B cell (primary cell): ENCODE measurements around the gene ASCL5. TPM values are rescaled to one million over a fixed set of nuclear protein-coding genes. Genes with fewer than 3 reads are reported as not detected.

Experiments used
- ATAC-seq: fragments of 200-7000 bp; cut with Tn5 transposase; one replicate; pipeline ENCODE4 v1.10.0; 2021; ENCODE audit warnings: low read depth, mild to moderate bottlenecking, moderate number of reproducible peaks, moderate library complexity
- CTCF ChIA-PET: fragments of 350-600 bp; sonication (Branson Sonifier 250); formaldehyde crosslinking; loops from one replicate; lab custom pipeline; 2021; ENCODE audit warnings: antibody characterized with exemption, inconsistent platforms; lab: Charles Lee
- POLR2A ChIA-PET: fragments of 350-600 bp; sonication (Branson Sonifier 250); formaldehyde crosslinking; loops from one replicate; lab custom pipeline; 2021; ENCODE audit warnings: antibody characterized with exemption; lab: Charles Lee
- DNase-seq: peaks from one replicate; pipeline ENCODE4 v3.0.0; 2013
- H2AFZ ChIP-seq: 2 replicates; pipeline ENCODE4 v1.6.1; 2012; ENCODE audit warnings: mild to moderate bottlenecking, low read depth, low read length; ENCODE audit not compliant: insufficient read depth, poor library complexity, severe bottlenecking
- H3K27ac ChIP-seq, 2 donors: 1 replicate in 1 of 2; 2 replicates in 1 of 2; pipeline ENCODE4 v1.5.1; 2012 to 2013; ENCODE audit warnings: low read length in 2 of 2, mild to moderate bottlenecking in 2 of 2, moderate library complexity in 1 of 2
- H3K27me3 ChIP-seq, 4 experiments: fragments of 200-600 bp in 1 of 4; sonication (generic) in 1 of 4; replicated peaks in 1 of 4; 1 replicate in 2 of 4; 2 replicates in 2 of 4; pipeline versions ENCODE4 v1.6.1 to v1.7.0; 2013 to 2016; ENCODE audit warnings: low read length in 3 of 4, mild to moderate bottlenecking in 2 of 4, mixed read lengths in 1 of 4, moderate library complexity in 1 of 4; ENCODE audit not compliant: insufficient read depth in 4 of 4, control insufficient read depth in 3 of 4; ENCODE audit errors: control extremely low read depth in 1 of 4
- H3K36me3 ChIP-seq, 2 experiments: replicated peaks in 1 of 2; 1 replicate in 1 of 2; 2 replicates in 1 of 2; pipeline versions ENCODE4 v1.6.1 to v1.7.1; 2013; ENCODE audit warnings: low read length in 1 of 2; ENCODE audit not compliant: insufficient read depth in 2 of 2, control insufficient read depth in 1 of 2; ENCODE audit errors: control extremely low read depth in 1 of 2, extremely low read depth in 1 of 2
- H3K4me1 ChIP-seq, 2 donors: fragments of 200-600 bp in 1 of 2; sonication (generic) in 1 of 2; 1 replicate in 1 of 2; 2 replicates in 1 of 2; pipeline versions ENCODE4 v1.5.1 to v1.6.1; 2013 to 2017; ENCODE audit warnings: low read length in 2 of 2; ENCODE audit not compliant: control insufficient read depth in 2 of 2, insufficient read depth in 2 of 2
- H3K4me2 ChIP-seq: replicated peaks from 2 replicates; pipeline ENCODE3; 2012; ENCODE audit warnings: mild to moderate bottlenecking, low read depth, low read length; ENCODE audit not compliant: poor library complexity, severe bottlenecking
- H3K4me3 ChIP-seq, 5 experiments: fragments of 200-600 bp in 1 of 5; sonication (generic) in 1 of 5; 1 replicate in 3 of 5; 2 replicates in 2 of 5; pipeline versions ENCODE4 v1.5.1 to v1.7.0; 2011 to 2016; ENCODE audit warnings: low read length in 4 of 5, mild to moderate bottlenecking in 4 of 5, low read depth in 2 of 5, control low read depth in 1 of 5, moderate library complexity in 1 of 5; ENCODE audit not compliant: insufficient read depth in 1 of 5; ENCODE audit errors: control extremely low read depth in 1 of 5, extremely low read depth in 1 of 5
- H3K79me2 ChIP-seq: fragments of 200-600 bp; sonication (generic); one replicate; pipeline ENCODE4 v1.6.0; 2016; ENCODE audit warnings: low read length; ENCODE audit not compliant: control insufficient read depth, insufficient read depth
- H3K9ac ChIP-seq: fragments of 200-600 bp; sonication (generic); 2 replicates; pipeline ENCODE4 v1.6.1; 2017; ENCODE audit warnings: mild to moderate bottlenecking, low read length, moderate library complexity
- H3K9me3 ChIP-seq, 3 donors: one replicate each; pipeline versions ENCODE4 v1.6.1 to v1.7.1; 2013; ENCODE audit warnings: low read length in 2 of 3; ENCODE audit not compliant: control insufficient read depth in 2 of 3, insufficient read depth in 1 of 3; ENCODE audit errors: control extremely low read depth in 1 of 3
- H4K20me1 ChIP-seq: 2 replicates; pipeline ENCODE4 v1.6.0; 2012; ENCODE audit warnings: mild to moderate bottlenecking, low read length; ENCODE audit not compliant: insufficient read depth, control insufficient read depth, poor library complexity, severe bottlenecking
- H3K27ac Mint-ChIP-seq: one replicate; pipeline ENCODE4 v1.8.0; 2021; ENCODE audit warnings: mixed read lengths
- H3K27me3 Mint-ChIP-seq: one replicate; pipeline ENCODE4 v1.8.0; 2021; ENCODE audit warnings: mixed read lengths
- H3K4me1 Mint-ChIP-seq: one replicate; pipeline ENCODE4 v1.8.0; 2021; ENCODE audit warnings: mixed read lengths
- H3K4me3 Mint-ChIP-seq: one replicate; pipeline ENCODE4 v1.8.0; 2021; ENCODE audit warnings: mixed read lengths
- H3K9me3 Mint-ChIP-seq: one replicate; pipeline ENCODE4 v1.8.0; 2022; ENCODE audit warnings: mixed read lengths; ENCODE audit not compliant: insufficient read depth
- CTCF ChIP-seq: fragments of 200-600 bp; IDR thresholded peaks from one replicate; pipeline ENCODE4 v1.8.0; 2022; ENCODE audit warnings: antibody characterized with exemption, mild to moderate bottlenecking
- EZH2 ChIP-seq: IDR thresholded peaks from 2 replicates; pipeline ENCODE4 v1.6.1; 2012; ENCODE audit warnings: borderline replicate concordance, low read depth, mild to moderate bottlenecking, moderate library complexity, low read length; ENCODE audit not compliant: insufficient read depth, poor library complexity, severe bottlenecking
- WGBS: methylation state at CpG from one replicate; pipeline ENCODE4 v1.1.5; 2013; ENCODE audit warnings: missing lambda C conversion rate; ENCODE audit not compliant: insufficient coverage; 5-methylcytosine and 5-hydroxymethylcytosine counted together
- intact Hi-C: fragments of 100-400 bp; cut with micrococcal nuclease; formaldehyde crosslinking; loops from one replicate; pipeline ENCODE4 v1.10.0; 2022
- polyA plus RNA-seq: library from polyadenylated mRNA; depleted of rRNA; stranded (reverse); fragments of >200 nt; gene quantifications from 2 replicates; pipeline ENCODE4 v1.2.3, GENCODE V29; 2012
- total RNA-seq, 2 donors: library from RNA; stranded (reverse); fragments of 120-200 nt in 1 of 2; gene quantifications; 1 replicate in 1 of 2; 2 replicates in 1 of 2; pipeline versions ENCODE4 v1.2.3 to v1.2.4, GENCODE V29; 2013 to 2022

The ASCL5 gene
- total and polyA plus RNA-seq, 2 donors (not counting 1 experiment from before 2014, with no cell fraction given): not detected

GRCh38 chr1:201175820-201176500, 49.0 kb upstream of the ASCL5 start:
- no peak overlapping the region for H3K4me3 ChIP-seq
- POLR2A ChIA-PET: interaction anchor here (0.7 kb wide), 1 partner anchor 540 kb away, joined by 3 read pairs; no protein-coding TSS in a partner anchor
- H3K36me3 ChIP-seq: no peaks in the 10 kb centered on the region
- CTCF ChIA-PET: no interaction called here
- H4K20me1 ChIP-seq: no peaks in the 10 kb centered on the region
- DNase-seq (no peak), ATAC-seq (no peak)
- intact Hi-C loops: no loop called here
- H3K4me2 ChIP-seq: no peak overlapping the region
- WGBS: 96% methylated on average over 5 of the region's 7 CpGs
- Mint-ChIP-seq H3K4me1 (peaks cover 8% of the 10 kb centered on the region), H3K27ac (no peak overlapping the region), H3K4me3 (no peak overlapping the region), H3K27me3 (peaks cover 37% of the 10 kb centered on the region), H3K9me3 (peaks cover 4% of the 10 kb centered on the region)
- no peaks in the 10 kb centered on the region for H3K79me2 ChIP-seq
- no peak for TF ChIP-seq CTCF
- TF ChIP-seq EZH2: no peak
- peaks cover 3 to 4% (median 4%) of the 10 kb centered on the region in 3 donors for H3K9me3 ChIP-seq
- H2AFZ ChIP-seq: no peak overlapping the region
- H3K9ac ChIP-seq: no peak overlapping the region
- H3K27ac ChIP-seq: no peak overlapping the region
- H3K4me1 ChIP-seq: peaks cover 7 to 9% of the 10 kb centered on the region in 2 donors
- H3K27me3 ChIP-seq: peaks cover 0 to 49% (median 6%) of the 10 kb centered on the region in 4 experiments

GRCh38 chr1:201173736-201174135, 46.8 kb upstream of the ASCL5 start:
- Histone ChIP-seq H2AFZ (no peak overlapping the region), H3K4me3 (no peak overlapping the region), H4K20me1 (no peaks in the 10 kb centered on the region), H3K27me3 (peaks cover 0 to 42% (median 4%) of the 10 kb centered on the region in 4 experiments), H3K4me2 (no peak overlapping the region), H3K27ac (no peak overlapping the region), H3K79me2 (no peaks in the 10 kb centered on the region), H3K9me3 (peaks cover 0 to 3% (median 0%) of the 10 kb centered on the region in 3 donors), H3K36me3 (no peaks in the 10 kb centered on the region), H3K9ac (no peak overlapping the region), H3K4me1 (peaks cover 7 to 14% of the 10 kb centered on the region in 2 donors)
- WGBS: 100% methylated on average over 1 of the region's 1 CpG
- H3K4me3 Mint-ChIP-seq: no peak overlapping the region
- ATAC-seq (no peak), DNase-seq (no peak)
- H3K9me3 Mint-ChIP-seq: peaks cover 2% of the 10 kb centered on the region
- CTCF ChIA-PET: no interaction called here
- peaks cover 19% of the 10 kb centered on the region for H3K27me3 Mint-ChIP-seq
- H3K4me1 Mint-ChIP-seq: peaks cover 16% of the 10 kb centered on the region
- intact Hi-C loops: loop anchor here (5.0 kb wide), 1 partner anchor 151 kb away; the partner anchor contains the start of gene KIF21B
- H3K27ac Mint-ChIP-seq: no peak overlapping the region
- POLR2A ChIA-PET: no interaction called here
- TF ChIP-seq CTCF: no peak
- TF ChIP-seq EZH2: no peak
